HEK293T (cell line): Measurements from ENCODE around the gene CLCN1.
"Not testable (repeated sequence)": the region's sequence is repeated elsewhere in the genome, so short reads cannot be mapped to it uniquely, and the experiment has no call there.

Experiments used
- CTCF ChIA-PET: fragments of 350-600 bp; formaldehyde crosslinking; extraction: SDS; loops from one replicate; lab custom pipeline; 2021; ENCODE audit warnings: antibody characterized with exemption, inconsistent platforms; lab: Yijun Ruan, JAX
- POLR2A ChIA-PET: fragments of 350-600 bp; formaldehyde crosslinking; extraction: SDS; loops from one replicate; lab custom pipeline; 2020; ENCODE audit warnings: antibody characterized with exemption, inconsistent platforms; lab: Yijun Ruan, JAX
- DNase-seq: peaks from one replicate; pipeline ENCODE4 v3.0.0; 2012; ENCODE audit warnings: mixed read lengths; ENCODE audit errors: extremely low spot score
- ARNT ChIP-seq: fragments of 450-650 bp; IDR thresholded peaks from 2 replicates; pipeline ENCODE4 v1.6.1; 2017; ENCODE audit warnings: mild to moderate bottlenecking
- BHLHE40 ChIP-seq: fragments of 450-650 bp; IDR thresholded peaks from 2 replicates; pipeline ENCODE4 v1.6.1; 2016; ENCODE audit warnings: mild to moderate bottlenecking, moderate library complexity, borderline replicate concordance
- CTBP1 ChIP-seq: fragments of 450-650 bp; IDR thresholded peaks from 2 replicates; pipeline ENCODE4 v1.6.1; 2016; ENCODE audit warnings: borderline replicate concordance
- ELF4 ChIP-seq: fragments of 450-650 bp; IDR thresholded peaks from 2 replicates; pipeline ENCODE4 v1.6.1; 2017; ENCODE audit warnings: antibody characterized with exemption
- FOXA1 ChIP-seq: fragments of 450-650 bp; IDR thresholded peaks from 2 replicates; pipeline ENCODE4 v1.6.1; 2016; ENCODE audit warnings: mild to moderate bottlenecking
- FOXK2 ChIP-seq: fragments of 450-650 bp; IDR thresholded peaks from 2 replicates; pipeline ENCODE4 v1.6.1; 2016; ENCODE audit warnings: mild to moderate bottlenecking
- FOXM1 ChIP-seq: fragments of 450-650 bp; IDR thresholded peaks from 2 replicates; pipeline ENCODE4 v1.6.1; 2017; ENCODE audit warnings: mild to moderate bottlenecking, borderline replicate concordance
- HDGF ChIP-seq: fragments of 450-650 bp; IDR thresholded peaks from 2 replicates; pipeline ENCODE4 v1.6.1; 2017; ENCODE audit warnings: antibody characterized with exemption, borderline replicate concordance
- L3MBTL2 ChIP-seq: fragments of 450-650 bp; conservative IDR thresholded peaks from 2 replicates; pipeline ENCODE4 v1.6.1; 2016; ENCODE audit warnings: mild to moderate bottlenecking
- LEF1 ChIP-seq: fragments of 450-650 bp; IDR thresholded peaks from 2 replicates; pipeline ENCODE4 v1.6.1; 2017; ENCODE audit warnings: mild to moderate bottlenecking, borderline replicate concordance
- NFRKB ChIP-seq: fragments of 450-650 bp; IDR thresholded peaks from 2 replicates; pipeline ENCODE4 v1.6.1; 2016; ENCODE audit warnings: mild to moderate bottlenecking, moderate library complexity
- SP1 ChIP-seq: fragments of 450-650 bp; IDR thresholded peaks from 2 replicates; pipeline ENCODE4 v1.6.1; 2017
- SUZ12 ChIP-seq: fragments of 450-650 bp; IDR thresholded peaks from 2 replicates; pipeline ENCODE4 v1.6.1; 2016; ENCODE audit warnings: mild to moderate bottlenecking
- TARDBP ChIP-seq: fragments of 450-650 bp; IDR thresholded peaks from 2 replicates; pipeline ENCODE4 v1.6.1; 2016
- ZNF384 ChIP-seq: fragments of 450-650 bp; IDR thresholded peaks from 2 replicates; pipeline ENCODE4 v1.6.1; 2016
- TF ChIP-seq, protein P1 (sequence below): fragments of 450-650 bp; IDR thresholded peaks from 2 replicates; pipeline ENCODE4 v1.6.1; 2016

CLCN1 gene

DNA sequence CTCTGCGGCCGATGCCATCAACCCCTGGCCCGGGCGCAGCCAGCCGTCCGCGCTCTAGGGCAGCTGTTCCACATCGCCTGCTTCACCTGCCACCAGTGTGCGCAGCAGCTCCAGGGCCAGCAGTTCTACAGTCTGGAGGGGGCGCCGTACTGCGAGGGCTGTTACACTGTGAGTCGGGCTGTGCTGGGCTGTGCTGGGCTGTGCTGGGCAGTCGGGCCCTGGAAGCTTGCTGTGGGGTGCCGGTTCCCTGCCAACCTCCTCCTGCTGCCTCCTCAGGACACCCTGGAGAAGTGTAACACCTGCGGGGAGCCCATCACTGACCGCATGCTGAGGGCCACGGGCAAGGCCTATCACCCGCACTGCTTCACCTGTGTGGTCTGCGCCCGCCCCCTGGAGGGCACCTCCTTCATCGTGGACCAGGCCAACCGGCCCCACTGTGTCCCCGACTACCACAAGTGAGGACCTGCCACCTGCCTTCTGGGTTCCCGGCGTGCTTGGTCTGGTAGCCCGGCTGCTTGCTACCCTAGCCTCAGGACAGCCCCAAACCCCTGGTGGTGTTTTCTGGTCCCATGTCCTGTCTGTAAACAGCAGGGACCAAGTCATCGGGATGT is 72.7 kb downstream of the CLCN1 start:
- POLR2A ChIA-PET: no interaction called here
- DNase-seq: no peak
- CTCF ChIA-PET: no interaction called here
- TF ChIP-seq TARDBP: no peak
- no peak for TF ChIP-seq BHLHE40
- no peak for TF ChIP-seq HDGF
- no peak for TF ChIP-seq FOXA1
- TF ChIP-seq SUZ12: no peak
- TF ChIP-seq LEF1: no peak
- no peak for TF ChIP-seq ELF4
- no peak for TF ChIP-seq CTBP1
- no peak for TF ChIP-seq FOXK2
- no peak for TF ChIP-seq NFRKB
- no peak for TF ChIP-seq FOXM1
- TF ChIP-seq ZNF384: no peak

DNA sequence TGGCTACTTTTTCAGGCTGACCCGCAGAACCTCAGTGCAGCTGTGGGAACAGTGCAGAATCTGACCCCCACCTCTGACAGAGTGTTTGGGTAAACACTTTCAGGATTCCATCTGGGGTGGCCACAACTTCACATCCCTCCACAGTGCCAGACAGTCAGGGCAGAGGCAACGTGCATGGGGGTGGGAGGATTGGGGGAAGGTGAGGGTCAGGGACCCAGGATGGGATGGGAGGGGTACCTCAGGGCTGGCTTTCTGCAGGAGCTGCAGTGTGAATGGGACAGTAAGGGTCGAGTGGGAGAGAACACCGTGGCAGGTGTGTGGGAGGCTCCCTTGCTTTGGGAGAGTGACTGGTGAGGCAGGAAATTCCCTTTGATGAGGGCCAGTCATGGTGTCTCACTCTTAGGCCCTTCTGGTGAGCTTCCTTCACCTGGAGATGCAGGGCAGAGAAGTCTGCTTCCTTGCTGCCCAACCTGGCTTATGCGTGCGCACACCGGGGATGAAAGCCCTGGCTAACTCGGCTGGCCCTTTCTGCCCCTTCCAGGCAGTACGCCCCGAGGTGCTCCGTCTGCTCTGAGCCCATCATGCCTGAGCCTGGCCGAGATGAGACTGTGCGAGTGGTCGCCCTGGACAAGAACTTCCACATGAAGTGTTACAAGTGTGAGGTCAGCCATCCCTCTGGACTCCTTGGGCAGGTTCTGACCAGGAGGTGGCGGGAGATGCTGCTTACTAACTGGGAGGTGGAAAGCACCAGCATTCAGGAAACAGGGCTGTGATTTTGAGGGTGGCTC is 73.6 kb downstream of the CLCN1 start:
- CTCF ChIA-PET: no interaction called here
- no peak for DNase-seq
- POLR2A ChIA-PET: interaction anchor here (1.0 to 1.3 kb wide), 2 partner anchors 7 to 10 kb away, joined by 3 read pairs; no protein-coding TSS in a partner anchor
- TF ChIP-seq ARNT: no peak

- TF ChIP-seq NFRKB: no peak
- TF ChIP-seq ELF4: no peak
- ChIA-PET POLR2A (interaction anchor here (1.0 to 1.3 kb wide), 2 partner anchors 8 to 10 kb away, joined by 3 read pairs; no protein-coding TSS in a partner anchor), CTCF (no interaction called here)
Measured at GRCh38 chr7:143390104-143390772, 74.3 kb downstream of the CLCN1 start.

GRCh38 chr7:143390773-143391317 is 74.9 kb downstream of the CLCN1 start:
- POLR2A ChIA-PET: interaction anchor here (1.0 to 1.3 kb wide), 2 partner anchors 9 to 11 kb away, joined by 3 read pairs; no protein-coding TSS in a partner anchor
- CTCF ChIA-PET: no interaction called here

More at GRCh38 chr7:143390104-143390772, 74.3 kb downstream of the CLCN1 start:
- DNase-seq: no peak

DNA sequence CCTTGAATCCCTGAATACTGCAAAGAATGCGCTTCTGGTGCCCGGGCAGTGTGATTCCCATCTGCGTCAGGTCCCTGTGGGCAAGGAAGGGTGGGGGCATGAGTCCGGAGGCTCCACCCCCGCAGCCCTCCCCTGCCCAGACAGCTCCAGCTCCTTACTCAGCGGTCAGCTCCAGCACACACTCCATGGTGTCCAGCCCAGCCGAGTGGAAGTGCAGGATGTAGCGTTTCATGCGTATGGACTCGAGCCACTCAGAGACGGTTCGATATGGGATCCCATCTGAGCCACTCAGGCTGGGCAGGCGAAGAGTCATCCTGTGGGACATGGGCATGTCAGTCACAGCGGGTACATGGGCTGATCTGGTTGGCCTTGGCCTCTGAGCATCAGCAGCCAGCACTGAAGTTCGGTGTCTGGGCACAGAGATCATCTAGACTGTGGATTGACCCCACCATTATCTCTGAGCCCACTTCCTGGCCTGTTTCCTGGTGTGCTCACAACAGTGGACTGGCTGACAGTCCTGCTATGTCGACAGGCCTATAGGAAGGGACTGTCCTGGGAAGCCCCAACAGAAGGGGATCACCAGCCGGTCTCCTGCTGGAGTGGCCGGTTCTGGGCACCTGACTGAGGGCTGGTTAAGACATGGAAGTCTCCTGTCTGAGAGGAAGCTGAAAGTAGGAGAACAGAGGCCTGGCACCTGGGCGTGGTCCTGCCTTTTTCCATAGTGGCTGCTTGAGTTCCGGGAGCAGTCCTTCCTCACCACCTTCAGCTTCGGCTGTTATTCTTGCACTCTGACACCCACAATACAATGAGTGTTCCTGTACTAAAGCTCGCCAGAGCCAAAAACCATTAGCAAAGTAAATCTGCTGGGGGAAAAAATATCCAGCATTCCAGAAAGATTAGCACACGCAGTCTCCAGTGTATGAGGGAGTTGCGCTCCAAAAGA is 75.8 kb downstream of the CLCN1 start:
- TF ChIP-seq BHLHE40: no peak
- TF ChIP-seq ARNT: no peak
- no peak for TF ChIP-seq TARDBP
- TF ChIP-seq ELF4: no peak
- no peak for TF ChIP-seq CTBP1
- no peak for TF ChIP-seq NFRKB
- no peak for TF ChIP-seq FOXA1
- TF ChIP-seq ZNF384: no peak
- TF ChIP-seq, protein P1, sequence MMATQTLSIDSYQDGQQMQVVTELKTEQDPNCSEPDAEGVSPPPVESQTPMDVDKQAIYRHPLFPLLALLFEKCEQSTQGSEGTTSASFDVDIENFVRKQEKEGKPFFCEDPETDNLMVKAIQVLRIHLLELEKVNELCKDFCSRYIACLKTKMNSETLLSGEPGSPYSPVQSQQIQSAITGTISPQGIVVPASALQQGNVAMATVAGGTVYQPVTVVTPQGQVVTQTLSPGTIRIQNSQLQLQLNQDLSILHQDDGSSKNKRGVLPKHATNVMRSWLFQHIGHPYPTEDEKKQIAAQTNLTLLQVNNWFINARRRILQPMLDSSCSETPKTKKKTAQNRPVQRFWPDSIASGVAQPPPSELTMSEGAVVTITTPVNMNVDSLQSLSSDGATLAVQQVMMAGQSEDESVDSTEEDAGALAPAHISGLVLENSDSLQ: no peak
- no peak for TF ChIP-seq SP1
- TF ChIP-seq L3MBTL2: no peak
- no peak for TF ChIP-seq FOXK2
- no peak for TF ChIP-seq LEF1
- no peak for DNase-seq
- POLR2A ChIA-PET: interaction anchor here (1.6 to 2.5 kb wide), 2 partner anchors 8 to 10 kb away, joined by 3 to 7 read pairs; partner anchors contain the start of gene ZYX
- CTCF ChIA-PET: interaction anchor here (0.7 kb wide), 1 partner anchor 12 kb away, joined by 5 read pairs; no protein-coding TSS in a partner anchor

More at GRCh38 chr7:143390773-143391317, 74.9 kb downstream of the CLCN1 start:
- DNase-seq: no peak
- no peak for TF ChIP-seq ARNT
- no peak for TF ChIP-seq SP1
- no peak for TF ChIP-seq HDGF
- no peak for TF ChIP-seq TARDBP
- TF ChIP-seq FOXK2: no peak
- TF ChIP-seq BHLHE40: no peak
- TF ChIP-seq ELF4: no peak
- no peak for TF ChIP-seq CTBP1
- TF ChIP-seq FOXM1: no peak
- TF ChIP-seq ZNF384: no peak
- TF ChIP-seq LEF1: no peak
- TF ChIP-seq NFRKB: no peak
- TF ChIP-seq, protein P1: no peak
- no peak for TF ChIP-seq SUZ12
- TF ChIP-seq L3MBTL2: no peak
- no peak for TF ChIP-seq FOXA1

DNA sequence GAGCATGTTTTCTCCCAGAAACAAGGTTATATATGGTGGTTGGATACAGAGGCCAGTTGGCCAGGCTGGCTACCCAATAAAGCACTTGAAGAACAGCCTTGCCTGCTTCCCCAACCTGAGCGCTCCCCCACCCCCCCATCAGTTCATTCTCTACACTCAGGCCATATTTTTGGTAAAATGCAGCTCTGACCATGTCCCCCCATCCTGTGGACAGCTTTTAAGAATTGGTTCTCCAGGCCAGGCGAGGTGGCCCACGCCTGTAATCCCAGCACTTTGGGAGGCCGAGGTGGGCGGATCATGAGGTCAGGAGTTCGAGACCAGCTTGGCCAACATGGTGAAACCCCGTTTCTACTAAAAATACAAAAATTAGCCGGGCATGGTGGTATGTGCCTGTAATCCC is 76.5 kb downstream of the CLCN1 start:
- ChIA-PET CTCF (interaction anchor here (0.7 kb wide), 1 partner anchor 12 kb away, joined by 5 read pairs; no protein-coding TSS in a partner anchor), POLR2A (interaction anchor here (1.6 to 2.5 kb wide), 2 partner anchors 8 to 11 kb away, joined by 3 to 7 read pairs; partner anchors contain the start of gene ZYX)
- not testable (repeated sequence) for DNase-seq
